Immature natural killer cell (primary cell): Measurements from ENCODE around the gene PCP4L1. TPM values are rescaled to one million over a fixed set of nuclear protein-coding genes. Genes with fewer than 3 reads are reported as not detected.
"Not testable (repeated sequence)": the region's sequence is repeated elsewhere in the genome, so short reads cannot be mapped to it uniquely, and the experiment has no call there.

Experiments used
- DNase-seq, 3 donors: peaks; one replicate each; pipeline ENCODE4 v3.0.0; 2022; ENCODE audit warnings: mixed read lengths in 1 of 3
- H3K27ac Mint-ChIP-seq, 6 donors: one replicate each; pipeline ENCODE4 v1.8.0; 2020; ENCODE audit warnings: mixed read lengths in 6 of 6, mild to moderate bottlenecking in 5 of 6, inconsistent platforms in 4 of 6, moderate library complexity in 3 of 6
- H3K27me3 Mint-ChIP-seq, 3 donors: one replicate each; pipeline ENCODE4 v1.8.0; 2020 to 2021; ENCODE audit warnings: low read depth in 3 of 3, mild to moderate bottlenecking in 3 of 3, mixed read lengths in 3 of 3, moderate library complexity in 3 of 3, inconsistent platforms in 1 of 3
- H3K36me3 Mint-ChIP-seq, 3 donors: one replicate each; pipeline ENCODE4 v1.8.0; 2020; ENCODE audit warnings: mixed read lengths in 3 of 3, inconsistent platforms in 2 of 3, mild to moderate bottlenecking in 2 of 3
- H3K4me1 Mint-ChIP-seq, 2 donors: one replicate each; pipeline ENCODE4 v1.8.0; 2020; ENCODE audit warnings: inconsistent platforms in 2 of 2, mild to moderate bottlenecking in 2 of 2, mixed read lengths in 2 of 2, moderate library complexity in 1 of 2
- H3K4me3 Mint-ChIP-seq, 5 donors: one replicate each; pipeline ENCODE4 v1.8.0; 2020; ENCODE audit warnings: mild to moderate bottlenecking in 5 of 5, mixed read lengths in 5 of 5, inconsistent platforms in 3 of 5, moderate library complexity in 3 of 5
- H3K9me3 Mint-ChIP-seq, 6 donors: one replicate each; pipeline ENCODE4 v1.8.0; 2020; ENCODE audit warnings: mild to moderate bottlenecking in 6 of 6, mixed read lengths in 6 of 6, inconsistent platforms in 4 of 6, moderate library complexity in 3 of 6
- polyA plus RNA-seq, 3 donors: library from polyadenylated mRNA; unstranded; fragments of 300-500 nt; fragmentation: Illumina TruSeq; gene quantifications; one replicate each; pipeline ENCODE4 v1.2.3, GENCODE V29; 2021

The PCP4L1 gene
- polyA plus RNA-seq, 3 donors from 2014 or later = not detected

DNA sequence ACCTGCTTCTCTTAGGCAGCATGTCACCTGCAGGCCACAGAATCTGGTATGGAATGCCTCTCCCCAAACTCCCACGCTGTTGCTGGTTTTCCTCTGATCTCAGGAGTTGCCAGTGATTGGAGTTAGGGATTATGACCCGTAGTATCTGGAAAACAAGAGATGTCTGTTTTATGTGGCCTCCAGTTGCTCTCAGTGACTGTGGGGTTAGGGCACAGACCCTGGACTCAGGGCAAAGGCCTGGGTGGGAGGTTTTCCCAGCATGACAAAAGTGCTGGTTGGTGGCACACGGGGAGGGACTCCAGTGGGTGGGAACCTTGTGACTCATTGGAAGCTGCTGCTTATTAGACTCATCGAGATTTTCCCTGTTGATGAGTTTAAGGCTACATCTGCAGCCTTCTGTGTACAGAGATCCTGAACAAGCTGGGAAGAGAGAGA lies 20.5 kb upstream of the PCP4L1 start, which contains the start of gene NR1I3:
Gene NR1I3 (minus strand): TSS at position 165 of the 435 bp plus-strand sequence. CDS start 1,638 bp downstream, outside the sequence.
- no peak within 1 kb of the TSS for H3K27ac Mint-ChIP-seq
- no peaks in the 10 kb centered on the region for H3K4me1 Mint-ChIP-seq
- no peak within 1 kb of the TSS for H3K4me3 Mint-ChIP-seq
- H3K27me3 Mint-ChIP-seq = peaks cover 0 to 10% (median 6%) of the 10 kb centered on the region in 3 donors
- no peaks in the 10 kb centered on the region for H3K36me3 Mint-ChIP-seq
- DNase-seq = no peak
- H3K9me3 Mint-ChIP-seq = no peaks in the 10 kb centered on the region

DNA sequence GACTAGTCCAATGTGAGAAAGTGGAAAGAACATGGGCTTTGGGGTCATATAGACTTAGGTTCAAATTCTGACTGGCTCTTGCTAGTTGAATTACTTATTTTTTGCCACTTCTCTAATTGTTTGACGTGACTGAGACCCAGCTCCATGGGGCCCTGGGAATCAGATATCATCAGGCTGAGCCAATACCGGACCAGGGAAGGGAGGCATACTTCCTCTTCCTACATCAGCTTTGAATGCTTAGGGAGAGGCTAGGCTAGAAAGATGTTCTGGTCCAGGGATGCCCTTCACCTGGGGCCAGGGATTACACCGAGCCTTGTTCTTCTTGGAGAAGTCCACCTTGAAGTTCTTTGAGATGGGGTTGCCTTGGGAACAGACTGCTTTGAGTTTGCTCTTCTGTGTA lies 16.9 kb upstream of the PCP4L1 start:
- no peak overlapping the region for H3K4me3 Mint-ChIP-seq
- H3K9me3 Mint-ChIP-seq = no peaks in the 10 kb centered on the region
- H3K36me3 Mint-ChIP-seq = no peaks in the 10 kb centered on the region
- peaks cover 0 to 8% (median 6%) of the 10 kb centered on the region in 3 donors for H3K27me3 Mint-ChIP-seq
- H3K27ac Mint-ChIP-seq = no peak overlapping the region
- no peaks in the 10 kb centered on the region for H3K4me1 Mint-ChIP-seq
- DNase-seq = no peak

DNA sequence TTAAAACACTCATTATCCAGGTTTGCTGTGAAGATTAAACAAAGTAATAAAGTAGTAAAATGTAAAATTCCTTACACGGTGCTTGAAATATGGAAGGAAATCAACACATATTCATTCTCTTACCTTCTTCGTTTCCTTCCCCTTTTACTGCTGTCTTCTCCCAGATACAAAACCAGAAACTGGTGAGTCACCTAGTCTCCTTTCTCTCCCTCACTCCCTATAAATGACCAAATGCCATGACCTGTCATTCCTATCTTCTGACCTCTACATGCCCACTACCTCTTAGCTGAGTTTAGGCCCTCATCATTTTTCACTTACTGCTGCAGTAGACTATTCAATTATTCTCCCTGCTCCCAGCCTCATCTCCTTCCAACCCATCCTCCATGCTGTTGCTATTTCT lies 16.2 kb upstream of the PCP4L1 start:
- H3K27ac Mint-ChIP-seq = no peak overlapping the region
- no peaks in the 10 kb centered on the region for H3K9me3 Mint-ChIP-seq
- no peaks in the 10 kb centered on the region for H3K4me1 Mint-ChIP-seq
- no peaks in the 10 kb centered on the region for H3K36me3 Mint-ChIP-seq
- DNase-seq = no peak
- H3K4me3 Mint-ChIP-seq = no peak overlapping the region
- H3K27me3 Mint-ChIP-seq = peaks cover 0 to 8% (median 3%) of the 10 kb centered on the region in 3 donors

DNA sequence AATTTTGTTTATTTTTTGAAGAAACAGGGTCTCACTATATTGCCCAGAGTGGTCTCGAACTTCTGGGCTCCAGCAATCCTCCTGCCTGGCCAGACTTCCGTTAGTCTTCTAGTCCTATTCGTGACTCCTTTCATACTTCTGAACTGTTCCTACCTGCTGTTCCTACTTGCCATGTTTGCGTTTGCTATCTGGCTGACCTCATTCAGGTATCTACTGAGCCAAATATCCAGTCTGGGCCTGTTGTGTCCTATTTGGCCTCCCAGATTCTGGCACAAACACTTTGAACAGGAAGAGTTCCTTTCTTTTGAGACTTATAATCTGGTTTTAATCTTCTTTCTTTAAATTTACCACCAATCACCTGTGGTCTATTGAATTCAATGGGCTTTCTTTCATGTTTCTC lies 13.7 kb upstream of the PCP4L1 start:
- Mint-ChIP-seq H3K27me3 (peaks cover 0 to 3% (median 0%) of the 10 kb centered on the region in 3 donors), H3K4me3 (no peak overlapping the region), H3K27ac (no peak overlapping the region), H3K4me1 (no peaks in the 10 kb centered on the region), H3K9me3 (no peaks in the 10 kb centered on the region), H3K36me3 (peaks cover 0 to 2% (median 0%) of the 10 kb centered on the region in 3 donors)
- DNase-seq = no peak

DNA sequence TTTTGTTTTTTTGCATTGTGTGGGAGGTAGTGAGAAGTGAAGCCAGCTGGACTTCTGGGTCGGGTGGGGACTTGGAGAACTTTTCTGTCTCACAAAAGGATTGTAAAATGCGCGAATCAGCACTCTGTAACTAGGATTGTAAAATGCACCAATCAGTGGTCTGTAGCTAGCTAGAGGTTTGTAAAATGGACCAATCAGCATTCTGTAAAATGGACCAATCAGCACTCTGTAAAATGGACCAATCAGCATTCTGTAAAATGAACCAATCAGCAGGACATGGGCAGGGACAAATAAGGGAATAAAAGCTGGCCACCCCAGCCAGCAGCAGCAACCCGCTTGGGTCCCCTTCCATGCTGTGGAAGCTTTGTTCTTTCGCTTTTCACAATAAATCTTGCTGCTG lies 8.4 kb upstream of the PCP4L1 start:
- not testable (repeated sequence) for H3K4me3 Mint-ChIP-seq, H3K36me3 Mint-ChIP-seq, H3K27me3 Mint-ChIP-seq, H3K27ac Mint-ChIP-seq, H3K9me3 Mint-ChIP-seq, DNase-seq, H3K4me1 Mint-ChIP-seq

DNA sequence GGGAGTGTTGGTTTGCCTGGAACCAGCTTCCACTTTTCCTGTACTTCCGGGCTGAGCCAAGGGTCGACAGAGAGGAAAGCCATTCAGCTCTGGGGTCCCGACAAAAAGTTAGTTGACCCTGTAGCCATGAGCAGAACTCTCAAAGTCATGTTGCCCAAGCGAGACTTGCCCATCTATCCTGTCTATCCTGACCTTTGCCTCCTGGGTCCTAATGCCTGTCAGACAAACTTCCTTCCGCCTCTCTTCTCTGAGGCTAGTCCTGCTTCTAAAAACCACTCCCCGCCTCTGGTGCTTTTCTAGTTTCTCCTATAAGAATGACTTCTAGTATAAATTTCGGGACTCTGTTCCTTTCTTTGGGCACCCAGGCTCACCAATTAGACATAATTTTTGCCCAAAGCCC lies 7.7 kb upstream of the PCP4L1 start:
- no peak overlapping the region for H3K27ac Mint-ChIP-seq
- peaks cover 0 to 4% (median 0%) of the 10 kb centered on the region in 6 donors for H3K9me3 Mint-ChIP-seq
- peaks cover 0 to 1% (median 0%) of the 10 kb centered on the region in 3 donors for H3K27me3 Mint-ChIP-seq
- peaks cover 0 to 3% (median 0%) of the 10 kb centered on the region in 3 donors for H3K36me3 Mint-ChIP-seq
- no peak for DNase-seq
- no peaks in the 10 kb centered on the region for H3K4me1 Mint-ChIP-seq
- no peak overlapping the region for H3K4me3 Mint-ChIP-seq

DNA sequence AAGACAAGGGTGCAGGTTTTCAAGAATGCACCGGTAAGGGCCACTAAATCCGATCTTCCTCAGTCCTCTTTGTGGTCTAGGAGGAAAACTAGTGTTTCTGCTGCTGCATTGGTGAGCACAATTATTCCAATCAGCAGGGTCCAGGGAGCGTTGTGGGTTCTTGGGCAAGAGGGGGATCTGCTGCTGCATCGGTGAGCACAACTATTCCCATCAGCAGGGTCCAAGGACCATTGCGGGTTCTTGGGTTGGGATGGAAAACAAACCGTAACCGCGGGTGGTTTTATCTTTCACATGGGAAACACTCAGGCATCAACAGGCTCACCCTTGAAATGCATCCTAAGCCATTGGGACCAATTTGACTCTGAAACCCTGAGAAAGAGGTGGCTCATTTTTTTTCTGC lies 7.0 kb upstream of the PCP4L1 start:
- Mint-ChIP-seq H3K27me3 (peaks cover 0 to 4% (median 2%) of the 10 kb centered on the region in 3 donors), H3K36me3 (peaks cover 0 to 3% (median 2%) of the 10 kb centered on the region in 3 donors), H3K9me3 (peaks cover 0 to 6% (median 4%) of the 10 kb centered on the region in 6 donors), H3K4me1 (no peaks in the 10 kb centered on the region), H3K4me3 (no peak overlapping the region), H3K27ac (no peak overlapping the region)
- DNase-seq = no peak

DNA sequence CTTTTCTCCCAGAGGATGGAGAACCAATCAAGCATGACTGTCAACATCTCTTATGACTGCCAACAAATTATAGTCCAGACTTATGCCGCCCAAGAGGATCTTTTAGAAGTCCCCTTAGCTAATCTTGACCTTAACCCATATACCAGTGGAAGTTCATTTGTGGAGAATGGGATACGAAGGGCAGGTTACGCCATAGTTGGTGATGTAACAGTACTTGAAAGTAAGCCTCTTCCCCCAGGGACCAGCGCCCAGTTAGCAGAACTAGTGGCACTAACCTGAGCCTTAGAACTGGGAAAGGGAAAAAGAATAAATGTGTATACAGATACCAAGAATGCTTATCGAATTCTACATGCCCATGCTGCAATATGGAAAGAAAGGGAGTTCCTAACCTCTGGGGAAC lies 3.2 kb upstream of the PCP4L1 start:
- not testable (repeated sequence) for H3K36me3 Mint-ChIP-seq, H3K4me3 Mint-ChIP-seq, H3K27ac Mint-ChIP-seq, DNase-seq
- Mint-ChIP-seq H3K9me3 (peaks cover 11 to 27% (median 18%) of the 10 kb centered on the region in 6 donors), H3K27me3 (peaks cover 13 to 26% (median 22%) of the 10 kb centered on the region in 3 donors), H3K4me1 (peaks cover 10 to 16% of the 10 kb centered on the region in 2 donors)

DNA sequence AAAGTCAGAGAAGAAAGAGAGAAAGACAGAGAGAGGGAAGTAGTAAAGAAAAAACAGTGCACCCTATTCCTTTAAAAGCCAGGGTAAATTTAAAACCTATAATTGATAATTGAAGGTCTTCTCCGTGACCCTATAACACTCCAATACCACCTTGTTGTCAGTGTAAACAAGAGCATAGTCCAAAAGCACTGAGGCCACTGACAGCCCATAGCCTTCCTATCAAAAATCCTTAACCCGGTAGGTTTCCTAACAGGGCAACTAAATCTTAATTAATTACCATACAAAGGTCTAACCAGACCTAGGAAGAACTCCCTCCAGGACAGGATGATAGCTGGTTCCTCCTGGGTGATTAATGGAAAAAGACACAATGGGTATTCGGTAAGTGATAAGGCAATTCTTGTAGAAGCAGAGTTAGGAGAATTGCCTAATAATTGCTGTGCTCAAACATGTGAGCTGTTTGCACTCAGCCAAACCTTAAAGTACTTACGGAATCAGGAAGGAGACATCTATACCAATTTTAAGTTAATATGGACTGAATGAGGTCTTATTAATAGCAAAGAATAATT lies 2.5 kb upstream of the PCP4L1 start:
- H3K36me3 Mint-ChIP-seq, DNase-seq, H3K27ac Mint-ChIP-seq, H3K4me3 Mint-ChIP-seq: not testable (repeated sequence)
- Mint-ChIP-seq H3K27me3 (peaks cover 17 to 30% (median 25%) of the 10 kb centered on the region in 3 donors), H3K4me1 (peaks cover 10 to 16% of the 10 kb centered on the region in 2 donors), H3K9me3 (peaks cover 11 to 27% (median 18%) of the 10 kb centered on the region in 6 donors)

DNA sequence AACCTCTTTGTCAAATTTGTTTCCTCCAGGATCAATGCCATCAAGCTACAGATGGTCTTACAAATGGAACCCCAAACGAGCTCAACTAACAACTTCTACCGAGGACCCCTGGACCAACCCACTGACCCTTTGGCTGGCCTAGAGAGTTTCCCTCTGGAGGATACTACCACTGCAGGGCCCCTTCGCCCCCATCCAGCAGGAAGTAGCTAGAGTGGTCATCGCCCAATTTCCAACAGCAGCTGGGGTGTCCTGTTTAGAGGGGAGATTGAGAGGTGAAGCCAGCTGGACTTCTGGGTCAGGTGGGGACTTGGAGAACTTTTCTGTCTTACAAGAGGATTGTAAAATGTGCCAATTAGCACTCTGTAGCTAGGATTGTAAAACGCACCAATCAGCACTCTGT lies 1.4 kb upstream of the PCP4L1 start:
- not testable (repeated sequence) for H3K27ac Mint-ChIP-seq, H3K36me3 Mint-ChIP-seq, H3K4me3 Mint-ChIP-seq, DNase-seq
- H3K4me1 Mint-ChIP-seq = peaks cover 10 to 16% of the 10 kb centered on the region in 2 donors
- peaks cover 19 to 37% (median 25%) of the 10 kb centered on the region in 3 donors for H3K27me3 Mint-ChIP-seq
- H3K9me3 Mint-ChIP-seq = peaks cover 11 to 27% (median 18%) of the 10 kb centered on the region in 6 donors

DNA sequence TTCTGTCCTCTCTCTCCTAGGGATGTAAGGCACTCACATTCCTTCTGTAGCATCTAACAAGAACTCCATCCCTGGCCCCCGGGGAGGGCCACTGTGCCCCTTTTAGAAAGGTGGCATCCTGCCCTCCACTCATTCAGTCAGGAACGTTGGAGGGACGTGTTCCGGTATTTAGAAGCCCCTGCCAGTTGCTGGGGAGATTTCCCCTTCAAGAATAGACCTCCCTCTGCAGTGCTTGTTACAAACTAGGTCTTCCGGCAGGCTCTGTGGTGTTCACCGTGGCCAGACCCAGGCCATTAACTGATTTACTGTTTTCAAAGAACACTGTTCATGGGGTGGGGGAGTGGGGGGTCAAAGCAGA lies 779 bp downstream of the PCP4L1 start:
- Mint-ChIP-seq H3K27ac (no peak overlapping the region), H3K9me3 (peaks cover 11 to 27% (median 18%) of the 10 kb centered on the region in 6 donors), H3K36me3 (peaks cover 4 to 9% (median 6%) of the 10 kb centered on the region in 3 donors)

DNA sequence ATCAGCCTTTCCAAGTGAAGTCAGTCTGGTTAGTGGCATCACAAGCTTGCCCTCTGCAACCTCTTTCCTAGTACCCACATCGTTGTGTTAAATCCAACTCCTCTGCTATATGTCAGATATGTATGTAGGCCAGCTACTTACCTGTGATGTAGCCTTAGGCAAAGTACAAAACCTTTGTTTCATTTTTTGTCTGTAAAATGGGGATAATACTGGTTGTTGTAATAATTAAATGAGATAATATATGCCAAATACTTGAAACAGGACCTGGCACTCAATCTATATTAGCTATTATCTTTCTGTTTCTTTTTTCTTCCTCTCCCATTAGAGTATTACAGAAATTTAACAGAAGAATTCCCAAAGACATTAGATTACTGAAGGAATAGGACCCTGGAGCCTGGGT lies 1.2 kb downstream of the PCP4L1 start:
- H3K27me3 Mint-ChIP-seq = peaks cover 20 to 37% (median 29%) of the 10 kb centered on the region in 3 donors
- peaks cover 4 to 9% (median 6%) of the 10 kb centered on the region in 3 donors for H3K36me3 Mint-ChIP-seq
- no peak for DNase-seq
- H3K9me3 Mint-ChIP-seq = peaks cover 11 to 27% (median 18%) of the 10 kb centered on the region in 6 donors
- H3K27ac Mint-ChIP-seq = no peak overlapping the region
- H3K4me3 Mint-ChIP-seq = peak overlapping the region; percentile 26 to 82 (median 70)
- peaks cover 10 to 16% of the 10 kb centered on the region in 2 donors for H3K4me1 Mint-ChIP-seq

More for the DNA sequence above, 779 bp downstream of the PCP4L1 start:
- Mint-ChIP-seq H3K27me3 (peaks cover 19 to 37% (median 29%) of the 10 kb centered on the region in 3 donors), H3K4me3 (peak overlapping the region; percentile 31 to 82 (median 70)), H3K4me1 (peaks cover 10 to 16% of the 10 kb centered on the region in 2 donors)
- DNase-seq = no peak

DNA sequence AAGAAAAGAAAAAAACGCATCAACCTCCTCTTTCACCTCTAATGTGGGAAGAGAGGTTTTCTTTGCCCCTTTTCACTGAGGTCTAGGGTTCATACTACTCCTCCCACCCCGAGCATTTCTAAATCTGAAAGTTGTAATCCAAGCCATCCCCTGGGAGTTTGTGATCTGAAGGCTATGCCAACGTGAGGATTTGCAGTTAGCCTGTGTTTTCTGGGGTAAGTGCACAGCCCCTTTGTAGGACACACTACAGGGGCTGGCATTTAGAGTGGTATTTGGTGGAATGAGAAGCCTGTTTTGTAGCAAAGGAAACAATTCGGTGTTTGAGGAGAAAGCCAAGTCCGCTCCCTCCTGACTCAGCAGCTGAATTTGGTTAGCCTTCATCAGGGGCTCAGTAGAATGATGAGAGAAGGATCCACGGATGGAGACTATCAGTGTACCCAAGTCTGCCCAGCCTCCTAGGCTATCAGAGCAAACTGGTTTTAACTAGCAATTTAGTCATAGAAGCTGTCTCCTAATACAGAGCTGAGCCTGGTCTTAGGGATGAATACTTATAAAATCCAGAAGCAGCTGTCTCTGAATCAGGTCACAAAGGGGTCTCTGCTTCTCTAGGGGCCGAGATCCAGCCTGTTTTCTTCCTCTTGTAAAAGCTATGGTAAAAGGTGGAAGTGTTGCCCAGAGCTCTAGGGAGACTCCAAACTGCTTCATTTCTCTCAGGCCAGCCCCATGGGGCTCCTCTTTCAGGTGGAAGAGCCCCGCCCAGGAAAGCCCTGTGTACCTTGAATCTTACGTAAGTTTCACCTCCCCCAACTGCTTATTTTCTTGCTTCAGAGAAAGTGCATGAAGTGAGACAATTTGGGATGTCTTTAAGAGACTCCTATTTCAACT lies 2.1 kb downstream of the PCP4L1 start:
- H3K9me3 Mint-ChIP-seq = peaks cover 11 to 27% (median 16%) of the 10 kb centered on the region in 6 donors
- H3K36me3 Mint-ChIP-seq = peaks cover 4 to 9% (median 6%) of the 10 kb centered on the region in 3 donors
- H3K27me3 Mint-ChIP-seq = peaks cover 21 to 37% (median 29%) of the 10 kb centered on the region in 3 donors
- H3K27ac Mint-ChIP-seq = no peak overlapping the region
- peak overlapping the region in 1 of 5 donors; percentile 7 for H3K4me3 Mint-ChIP-seq
- H3K4me1 Mint-ChIP-seq = peaks cover 10 to 16% of the 10 kb centered on the region in 2 donors
- no peak for DNase-seq
